NT2/D1 (cell line): ENCODE results near the gene KRTAP5-8.

Experiments
- DNase-seq: peaks from one replicate; pipeline ENCODE4 v3.0.0-alpha.2; 2011; ENCODE audit warnings: low read depth, low spot score
- H3K27me3 ChIP-seq: 2 replicates; pipeline ENCODE4 v1.6.0; 2011; ENCODE audit warnings: mild to moderate bottlenecking; ENCODE audit not compliant: insufficient read length, insufficient read depth
- H3K36me3 ChIP-seq: 2 replicates; pipeline ENCODE4 v1.6.1; 2011; ENCODE audit warnings: mild to moderate bottlenecking, low read length, mixed read lengths; ENCODE audit not compliant: insufficient read depth, insufficient read length
- H3K4me1 ChIP-seq: 2 replicates; pipeline ENCODE4 v1.5.1; 2011; ENCODE audit not compliant: insufficient read depth, insufficient read length
- H3K4me3 ChIP-seq: 2 replicates; pipeline ENCODE4 v1.5.1; 2011; ENCODE audit warnings: low read depth; ENCODE audit not compliant: insufficient read length
- H3K9ac ChIP-seq: 2 replicates; pipeline ENCODE4 v1.6.0; 2011; ENCODE audit warnings: low read depth; ENCODE audit not compliant: insufficient read length
- H3K9me3 ChIP-seq: 2 replicates; pipeline ENCODE4 v1.5.1; 2011; ENCODE audit warnings: mild to moderate bottlenecking, low read length; ENCODE audit not compliant: insufficient read depth
- SUZ12 ChIP-seq: IDR thresholded peaks from 2 replicates; pipeline ENCODE4 v1.6.1; 2011; ENCODE audit not compliant: insufficient read length, insufficient read depth; ENCODE audit errors: extremely low read depth
- YY1 ChIP-seq: IDR thresholded peaks from 2 replicates; pipeline ENCODE4 v1.6.1; 2011; ENCODE audit not compliant: insufficient read length, insufficient read depth
- ZNF274 ChIP-seq: IDR thresholded peaks from 2 replicates; pipeline ENCODE4 v1.6.1; 2011; ENCODE audit warnings: mild to moderate bottlenecking, low read depth, low read length

Gene KRTAP5-8

DNA sequence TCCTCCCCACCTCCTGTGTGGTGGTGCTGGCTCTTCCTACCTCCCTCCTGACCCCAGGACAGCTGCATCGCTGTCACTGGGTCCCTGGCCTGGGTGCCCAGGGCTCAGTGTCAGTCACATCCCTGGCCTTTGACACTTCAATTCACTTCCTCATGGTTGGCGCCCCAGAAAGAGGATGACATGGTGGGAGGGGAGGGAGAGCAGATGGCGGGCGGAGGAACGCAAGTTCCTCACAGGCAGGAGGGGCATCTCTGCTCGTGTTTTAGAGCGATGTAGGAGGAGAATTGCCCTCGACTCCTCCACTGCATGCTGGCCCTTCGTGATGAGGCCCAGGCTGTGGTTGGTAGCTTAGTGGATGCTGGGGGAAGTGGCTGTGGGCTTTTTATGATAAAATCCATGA lies 45.9 kb upstream of the KRTAP5-8 start:
- H3K9ac ChIP-seq = no peak overlapping the region
- DNase-seq = no peak
- H3K9me3 ChIP-seq = no peaks in the 10 kb centered on the region
- H3K27me3 ChIP-seq = no peaks in the 10 kb centered on the region
- H3K4me1 ChIP-seq = no peaks in the 10 kb centered on the region
- H3K36me3 ChIP-seq = peaks cover 42% of the 10 kb centered on the region
- TF ChIP-seq YY1 = no peak
- TF ChIP-seq SUZ12 = no peak
- no peak for TF ChIP-seq ZNF274
- H3K4me3 ChIP-seq = no peak overlapping the region

DNA sequence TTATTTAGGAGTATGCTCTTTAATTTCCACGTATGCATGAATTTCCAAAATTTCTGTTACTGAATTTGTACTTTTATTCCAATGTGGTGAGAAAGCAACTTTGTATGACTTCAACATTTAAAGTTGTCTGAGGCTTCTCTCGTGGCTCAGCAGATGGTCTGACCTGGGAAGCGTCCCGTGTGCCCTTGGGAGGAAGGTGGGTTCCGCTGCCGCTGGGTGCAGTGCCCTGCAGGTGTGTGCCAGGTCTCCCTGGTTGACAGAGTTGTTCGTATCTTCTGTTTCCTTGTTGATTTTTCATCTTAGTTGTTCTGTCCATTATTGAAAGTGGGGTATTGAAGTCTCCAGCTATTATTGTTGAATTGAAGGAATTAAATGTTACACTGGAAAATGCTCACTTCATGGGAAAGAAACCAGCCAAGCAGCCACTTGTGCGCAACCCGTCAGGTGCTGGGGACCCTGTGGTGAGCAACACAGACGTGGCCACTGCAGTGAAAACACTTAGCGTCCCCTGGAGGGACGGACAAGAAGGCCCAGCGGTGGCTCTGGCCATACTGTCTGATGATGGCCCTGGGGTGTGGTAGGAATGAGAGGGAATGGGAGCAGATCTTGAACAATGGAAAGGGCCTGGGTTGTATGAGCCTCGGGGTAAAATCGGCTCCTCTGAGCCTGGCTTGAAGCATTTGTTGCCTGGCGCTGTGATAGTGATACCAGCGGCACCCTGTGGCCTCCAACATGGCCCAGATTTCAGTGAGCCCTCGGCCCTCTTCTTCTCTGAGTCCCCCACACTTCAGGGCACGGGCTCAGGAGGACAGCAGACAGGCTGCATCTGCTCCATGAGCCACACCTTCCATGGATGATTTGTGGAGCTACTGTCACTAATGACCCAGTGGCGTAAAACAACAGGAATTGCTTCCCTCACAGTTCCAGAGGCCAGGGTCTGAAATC lies 42.3 kb upstream of the KRTAP5-8 start:
- no peaks in the 10 kb centered on the region for H3K9me3 ChIP-seq
- no peak overlapping the region for H3K4me3 ChIP-seq
- H3K36me3 ChIP-seq = peaks cover 63% of the 10 kb centered on the region
- H3K27me3 ChIP-seq = no peaks in the 10 kb centered on the region
- no peak for DNase-seq
- no peaks in the 10 kb centered on the region for H3K4me1 ChIP-seq
- TF ChIP-seq ZNF274 = no peak
- no peak overlapping the region for H3K9ac ChIP-seq

- Histone ChIP-seq H3K36me3 (peaks cover 60% of the 10 kb centered on the region), H3K27me3 (no peaks in the 10 kb centered on the region), H3K9ac (no peak overlapping the region), H3K4me3 (no peak overlapping the region), H3K4me1 (no peaks in the 10 kb centered on the region), H3K9me3 (no peaks in the 10 kb centered on the region)
- DNase-seq = no peak
- TF ChIP-seq SUZ12 = no peak
- TF ChIP-seq YY1 = no peak
- TF ChIP-seq ZNF274 = no peak
Observed at GRCh38 chr11:71496421-71496820, 41.4 kb upstream of the KRTAP5-8 start.

DNA sequence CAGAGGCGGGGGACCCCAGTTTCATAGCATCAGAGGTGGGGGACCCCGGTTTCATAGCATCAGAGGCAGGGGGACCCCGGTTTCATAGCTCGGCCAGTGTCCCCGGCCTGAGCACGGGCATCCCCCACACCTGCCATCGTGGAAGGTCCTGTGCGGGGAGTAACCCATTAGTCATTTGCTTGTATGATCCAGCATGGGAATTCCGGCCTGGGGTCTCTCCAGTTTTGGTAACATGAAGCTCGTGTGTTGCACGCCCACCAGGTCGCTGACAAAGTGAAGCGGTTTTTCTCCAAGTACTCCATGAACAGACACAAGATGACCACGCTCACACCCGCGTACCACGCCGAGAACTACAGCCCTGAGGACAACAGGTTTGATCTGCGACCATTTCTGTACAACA lies 39.7 kb upstream of the KRTAP5-8 start:
- H3K4me1 ChIP-seq = no peaks in the 10 kb centered on the region
- H3K4me3 ChIP-seq = no peak overlapping the region
- DNase-seq = no peak
- no peaks in the 10 kb centered on the region for H3K9me3 ChIP-seq
- TF ChIP-seq ZNF274 = no peak
- no peak for TF ChIP-seq SUZ12
- TF ChIP-seq YY1 = no peak
- no peak overlapping the region for H3K9ac ChIP-seq
- peaks cover 53% of the 10 kb centered on the region for H3K36me3 ChIP-seq
- no peaks in the 10 kb centered on the region for H3K27me3 ChIP-seq

- DNase-seq = no peak
- Histone ChIP-seq H3K4me3 (no peak overlapping the region), H3K9ac (no peak overlapping the region), H3K27me3 (no peaks in the 10 kb centered on the region), H3K4me1 (peaks cover 4% of the 10 kb centered on the region), H3K9me3 (no peaks in the 10 kb centered on the region), H3K36me3 (peaks cover 53% of the 10 kb centered on the region)
- TF ChIP-seq YY1 (no peak), ZNF274 (no peak), SUZ12 (no peak)
Observed at GRCh38 chr11:71499125-71499524, 38.7 kb upstream of the KRTAP5-8 start.

- no peak overlapping the region for H3K9ac ChIP-seq
Observed at GRCh38 chr11:71499546-71499945, 38.3 kb upstream of the KRTAP5-8 start.

DNA sequence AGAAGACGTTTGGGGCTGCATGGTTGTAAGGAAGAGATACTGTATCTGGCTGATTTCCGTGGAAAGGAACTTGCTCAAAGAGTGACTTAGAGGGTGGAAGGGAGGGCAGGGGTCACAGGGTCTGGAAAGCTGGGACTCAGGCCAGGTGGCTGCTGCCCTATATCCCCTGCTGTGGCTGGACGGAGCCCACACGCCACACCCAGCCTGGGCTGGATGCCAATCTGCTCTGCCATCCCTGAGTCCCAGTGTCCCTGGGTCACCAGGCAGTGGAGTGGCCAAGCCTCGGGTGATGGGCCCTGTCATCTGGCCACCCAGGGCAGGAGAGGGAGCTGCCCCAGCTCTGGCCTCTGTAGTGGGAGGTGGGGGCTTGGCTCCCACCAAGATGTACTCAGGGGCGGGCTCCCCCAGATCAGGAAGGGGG lies 37.2 kb upstream of the KRTAP5-8 start:
- no peak overlapping the region for H3K4me3 ChIP-seq
- peaks cover 47% of the 10 kb centered on the region for H3K36me3 ChIP-seq
- H3K9ac ChIP-seq = no peak overlapping the region
- TF ChIP-seq YY1 (no peak), ZNF274 (no peak), SUZ12 (no peak)
- H3K27me3 ChIP-seq = no peaks in the 10 kb centered on the region
- DNase-seq = no peak
- H3K9me3 ChIP-seq = no peaks in the 10 kb centered on the region
- peaks cover 9% of the 10 kb centered on the region for H3K4me1 ChIP-seq

More at GRCh38 chr11:71499546-71499945, 38.3 kb upstream of the KRTAP5-8 start:
- H3K27me3 ChIP-seq = no peaks in the 10 kb centered on the region
- TF ChIP-seq YY1 = no peak
- no peak for TF ChIP-seq ZNF274
- no peak for TF ChIP-seq SUZ12
- H3K4me1 ChIP-seq = peaks cover 8% of the 10 kb centered on the region
- H3K36me3 ChIP-seq = peaks cover 51% of the 10 kb centered on the region
- no peak overlapping the region for H3K4me3 ChIP-seq
- DNase-seq = no peak
- H3K9me3 ChIP-seq = no peaks in the 10 kb centered on the region
